GM23338 (cell line): ENCODE results near the gene YIPF4. TPM values are rescaled to one million over a fixed set of nuclear protein-coding genes. Genes with fewer than 3 reads are reported as not detected.

Experiments used
- EZH2 ChIP-seq: fragments of 200-600 bp; sonication (generic); IDR thresholded peaks from one replicate; pipeline ENCODE4 v1.8.0; 2017; ENCODE audit warnings: antibody characterized with exemption, mild to moderate bottlenecking, low read depth; ENCODE audit not compliant: unreplicated experiment
- NANOG ChIP-seq: IDR thresholded peaks from 2 replicates; pipeline ENCODE4 v1.6.1; 2016; ENCODE audit warnings: antibody characterized with exemption, borderline replicate concordance
- POLR2AphosphoS5 ChIP-seq: IDR thresholded peaks from 2 replicates; pipeline ENCODE4 v1.6.1; 2016; ENCODE audit warnings: antibody characterized with exemption, low read depth
- STAT1 ChIP-seq: IDR thresholded peaks from one replicate; pipeline ENCODE4 v1.6.1; 2016; ENCODE audit warnings: antibody characterized with exemption; ENCODE audit not compliant: unreplicated experiment
- ZNF114 ChIP-seq: fragments of 250-450 bp; sonication (Bioruptor Pico); IDR thresholded peaks from 2 replicates; pipeline ENCODE4 v1.5.0; 2020; ENCODE audit warnings: mild to moderate bottlenecking, moderate library complexity
- ZNF331 ChIP-seq: fragments of 250-450 bp; sonication (Bioruptor Pico); IDR thresholded peaks from 2 replicates; pipeline ENCODE4 v1.5.0; 2020; ENCODE audit warnings: low read depth, mild to moderate bottlenecking, moderate library complexity
- polyA plus RNA-seq: library from polyadenylated mRNA; unstranded; fragments of >200 nt; fragmentation: Nextera tagmentation; extraction: Ambion mirVana; gene quantifications from 2 replicates; pipeline ENCODE4 v1.2.1, GENCODE V29; 2016
- total RNA-seq: library from RNA; depleted of rRNA; stranded (reverse); fragments of >200 nt; shearing (Covaris generic); gene quantifications from 2 replicates; pipeline ENCODE4 v1.2.3, GENCODE V29; 2014
- TF ChIP-seq, protein P1 (sequence below): fragments of 250-450 bp; sonication (Bioruptor Pico); IDR thresholded peaks from 2 replicates; pipeline ENCODE4 v1.5.0; 2020; ENCODE audit warnings: mild to moderate bottlenecking, moderate library complexity
- TF ChIP-seq, protein P2 (sequence below): IDR thresholded peaks from 2 replicates; pipeline ENCODE4 v1.6.1; 2016; ENCODE audit warnings: antibody characterized with exemption
- TF ChIP-seq, protein P3 (sequence below), 2 experiments: fragments of 200-600 bp in 1 of 2; sonication (generic) in 1 of 2; conservative IDR thresholded peaks; 2 replicates each; pipeline versions ENCODE4 v1.5.1 to v1.6.1; 2016 to 2017; ENCODE audit warnings: antibody characterized with exemption in 2 of 2, low read depth in 2 of 2, mild to moderate bottlenecking in 2 of 2, moderate library complexity in 1 of 2

YIPF4 gene
- total and polyA plus RNA-seq, 2 experiments from 2014 or later = 14.2 to 24.9 TPM

DNA sequence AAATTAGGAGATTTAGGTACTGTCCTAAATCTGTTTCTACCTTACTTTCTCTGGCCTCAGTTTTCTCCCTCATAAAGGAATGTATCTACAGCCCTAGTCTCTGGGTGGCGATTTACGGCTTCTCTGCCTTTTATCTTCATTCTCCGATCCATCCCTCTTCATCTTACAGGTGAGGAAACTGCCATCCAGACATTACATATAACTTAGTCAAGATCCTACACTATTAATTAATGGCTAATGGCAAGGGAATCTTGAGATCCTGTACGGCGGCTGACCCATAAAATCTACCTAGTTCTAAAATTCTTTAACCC lies 386 bp upstream of the YIPF4 start (continued):
- TF ChIP-seq, protein P1, sequence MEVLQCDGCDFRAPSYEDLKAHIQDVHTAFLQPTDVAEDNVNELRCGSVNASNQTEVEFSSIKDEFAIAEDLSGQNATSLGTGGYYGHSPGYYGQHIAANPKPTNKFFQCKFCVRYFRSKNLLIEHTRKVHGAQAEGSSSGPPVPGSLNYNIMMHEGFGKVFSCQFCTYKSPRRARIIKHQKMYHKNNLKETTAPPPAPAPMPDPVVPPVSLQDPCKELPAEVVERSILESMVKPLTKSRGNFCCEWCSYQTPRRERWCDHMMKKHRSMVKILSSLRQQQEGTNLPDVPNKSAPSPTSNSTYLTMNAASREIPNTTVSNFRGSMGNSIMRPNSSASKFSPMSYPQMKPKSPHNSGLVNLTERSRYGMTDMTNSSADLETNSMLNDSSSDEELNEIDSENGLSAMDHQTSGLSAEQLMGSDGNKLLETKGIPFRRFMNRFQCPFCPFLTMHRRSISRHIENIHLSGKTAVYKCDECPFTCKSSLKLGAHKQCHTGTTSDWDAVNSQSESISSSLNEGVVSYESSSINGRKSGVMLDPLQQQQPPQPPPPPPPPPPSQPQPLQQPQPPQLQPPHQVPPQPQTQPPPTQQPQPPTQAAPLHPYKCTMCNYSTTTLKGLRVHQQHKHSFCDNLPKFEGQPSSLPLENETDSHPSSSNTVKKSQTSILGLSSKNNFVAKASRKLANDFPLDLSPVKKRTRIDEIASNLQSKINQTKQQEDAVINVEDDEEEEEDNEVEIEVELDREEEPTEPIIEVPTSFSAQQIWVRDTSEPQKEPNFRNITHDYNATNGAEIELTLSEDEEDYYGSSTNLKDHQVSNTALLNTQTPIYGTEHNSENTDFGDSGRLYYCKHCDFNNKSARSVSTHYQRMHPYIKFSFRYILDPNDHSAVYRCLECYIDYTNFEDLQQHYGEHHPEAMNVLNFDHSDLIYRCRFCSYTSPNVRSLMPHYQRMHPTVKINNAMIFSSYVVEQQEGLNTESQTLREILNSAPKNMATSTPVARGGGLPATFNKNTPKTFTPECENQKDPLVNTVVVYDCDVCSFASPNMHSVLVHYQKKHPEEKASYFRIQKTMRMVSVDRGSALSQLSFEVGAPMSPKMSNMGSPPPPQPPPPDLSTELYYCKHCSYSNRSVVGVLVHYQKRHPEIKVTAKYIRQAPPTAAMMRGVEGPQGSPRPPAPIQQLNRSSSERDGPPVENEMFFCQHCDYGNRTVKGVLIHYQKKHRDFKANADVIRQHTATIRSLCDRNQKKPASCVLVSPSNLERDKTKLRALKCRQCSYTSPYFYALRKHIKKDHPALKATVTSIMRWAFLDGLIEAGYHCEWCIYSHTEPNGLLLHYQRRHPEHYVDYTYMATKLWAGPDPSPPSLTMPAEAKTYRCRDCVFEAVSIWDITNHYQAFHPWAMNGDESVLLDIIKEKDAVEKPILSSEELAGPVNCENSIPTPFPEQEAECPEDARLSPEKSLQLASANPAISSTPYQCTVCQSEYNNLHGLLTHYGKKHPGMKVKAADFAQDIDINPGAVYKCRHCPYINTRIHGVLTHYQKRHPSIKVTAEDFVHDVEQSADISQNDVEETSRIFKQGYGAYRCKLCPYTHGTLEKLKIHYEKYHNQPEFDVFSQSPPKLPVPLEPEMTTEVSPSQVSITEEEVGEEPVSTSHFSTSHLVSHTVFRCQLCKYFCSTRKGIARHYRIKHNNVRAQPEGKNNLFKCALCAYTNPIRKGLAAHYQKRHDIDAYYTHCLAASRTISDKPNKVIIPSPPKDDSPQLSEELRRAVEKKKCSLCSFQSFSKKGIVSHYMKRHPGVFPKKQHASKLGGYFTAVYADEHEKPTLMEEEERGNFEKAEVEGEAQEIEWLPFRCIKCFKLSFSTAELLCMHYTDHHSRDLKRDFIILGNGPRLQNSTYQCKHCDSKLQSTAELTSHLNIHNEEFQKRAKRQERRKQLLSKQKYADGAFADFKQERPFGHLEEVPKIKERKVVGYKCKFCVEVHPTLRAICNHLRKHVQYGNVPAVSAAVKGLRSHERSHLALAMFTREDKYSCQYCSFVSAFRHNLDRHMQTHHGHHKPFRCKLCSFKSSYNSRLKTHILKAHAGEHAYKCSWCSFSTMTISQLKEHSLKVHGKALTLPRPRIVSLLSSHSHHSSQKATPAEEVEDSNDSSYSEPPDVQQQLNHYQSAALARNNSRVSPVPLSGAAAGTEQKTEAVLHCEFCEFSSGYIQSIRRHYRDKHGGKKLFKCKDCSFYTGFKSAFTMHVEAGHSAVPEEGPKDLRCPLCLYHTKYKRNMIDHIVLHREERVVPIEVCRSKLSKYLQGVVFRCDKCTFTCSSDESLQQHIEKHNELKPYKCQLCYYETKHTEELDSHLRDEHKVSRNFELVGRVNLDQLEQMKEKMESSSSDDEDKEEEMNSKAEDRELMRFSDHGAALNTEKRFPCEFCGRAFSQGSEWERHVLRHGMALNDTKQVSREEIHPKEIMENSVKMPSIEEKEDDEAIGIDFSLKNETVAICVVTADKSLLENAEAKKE (CRISPR knock-in tag) = no peak
- TF ChIP-seq ZNF331 (CRISPR knock-in tag) = no peak
- no peak for TF ChIP-seq ZNF114 (CRISPR knock-in tag)
- TF ChIP-seq, protein P2, sequence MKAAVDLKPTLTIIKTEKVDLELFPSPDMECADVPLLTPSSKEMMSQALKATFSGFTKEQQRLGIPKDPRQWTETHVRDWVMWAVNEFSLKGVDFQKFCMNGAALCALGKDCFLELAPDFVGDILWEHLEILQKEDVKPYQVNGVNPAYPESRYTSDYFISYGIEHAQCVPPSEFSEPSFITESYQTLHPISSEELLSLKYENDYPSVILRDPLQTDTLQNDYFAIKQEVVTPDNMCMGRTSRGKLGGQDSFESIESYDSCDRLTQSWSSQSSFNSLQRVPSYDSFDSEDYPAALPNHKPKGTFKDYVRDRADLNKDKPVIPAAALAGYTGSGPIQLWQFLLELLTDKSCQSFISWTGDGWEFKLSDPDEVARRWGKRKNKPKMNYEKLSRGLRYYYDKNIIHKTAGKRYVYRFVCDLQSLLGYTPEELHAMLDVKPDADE = no peak
- TF ChIP-seq POLR2AphosphoS5 = no peak
- no peak for TF ChIP-seq STAT1
- TF ChIP-seq, protein P3, sequence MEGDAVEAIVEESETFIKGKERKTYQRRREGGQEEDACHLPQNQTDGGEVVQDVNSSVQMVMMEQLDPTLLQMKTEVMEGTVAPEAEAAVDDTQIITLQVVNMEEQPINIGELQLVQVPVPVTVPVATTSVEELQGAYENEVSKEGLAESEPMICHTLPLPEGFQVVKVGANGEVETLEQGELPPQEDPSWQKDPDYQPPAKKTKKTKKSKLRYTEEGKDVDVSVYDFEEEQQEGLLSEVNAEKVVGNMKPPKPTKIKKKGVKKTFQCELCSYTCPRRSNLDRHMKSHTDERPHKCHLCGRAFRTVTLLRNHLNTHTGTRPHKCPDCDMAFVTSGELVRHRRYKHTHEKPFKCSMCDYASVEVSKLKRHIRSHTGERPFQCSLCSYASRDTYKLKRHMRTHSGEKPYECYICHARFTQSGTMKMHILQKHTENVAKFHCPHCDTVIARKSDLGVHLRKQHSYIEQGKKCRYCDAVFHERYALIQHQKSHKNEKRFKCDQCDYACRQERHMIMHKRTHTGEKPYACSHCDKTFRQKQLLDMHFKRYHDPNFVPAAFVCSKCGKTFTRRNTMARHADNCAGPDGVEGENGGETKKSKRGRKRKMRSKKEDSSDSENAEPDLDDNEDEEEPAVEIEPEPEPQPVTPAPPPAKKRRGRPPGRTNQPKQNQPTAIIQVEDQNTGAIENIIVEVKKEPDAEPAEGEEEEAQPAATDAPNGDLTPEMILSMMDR (conservative IDR thresholded peaks at IDR 0.05; ENCODE audit: low read depth in 2 of 2) = no peak
- TF ChIP-seq NANOG = no peak
- no peak for TF ChIP-seq EZH2
